Activated T-helper 1 cell treated with anti-CD3 and anti-CD28 coated beads, Interleukin-12 subunit alpha, Interleukin-12 subunit beta, Interleukin-2, Interleukin-4 antibody, amounts not matched to agents 30 ng/mL and 10 ng/mL and 1 ng/mL, durations not matched to agents 14 hours and 24 hours and 36 hours (primary cell): Measurements from ENCODE around the gene RHOH. TPM values are rescaled to one million over a fixed set of nuclear protein-coding genes. Genes with fewer than 3 reads are reported as not detected.
A peak's percentile ranks its signal among the peaks of the same experiment; 100 is the strongest.

Source experiments
- DNase-seq: peaks from one replicate; pipeline ENCODE4 v3.0.0; 2021; ENCODE audit warnings: low spot score
- H3K27ac Mint-ChIP-seq: one replicate; pipeline ENCODE4 v1.8.0; 2021; ENCODE audit warnings: mild to moderate bottlenecking, mixed read lengths
- H3K27me3 Mint-ChIP-seq: one replicate; pipeline ENCODE4 v1.8.0; 2022; ENCODE audit warnings: mild to moderate bottlenecking, moderate library complexity, mixed read lengths; ENCODE audit not compliant: insufficient read depth
- H3K36me3 Mint-ChIP-seq: one replicate; pipeline ENCODE4 v1.8.0; 2021; ENCODE audit warnings: low read depth, mixed read lengths
- H3K4me1 Mint-ChIP-seq: one replicate; pipeline ENCODE4 v1.8.0; 2021; ENCODE audit warnings: low read depth, mixed read lengths
- H3K4me3 Mint-ChIP-seq: one replicate; pipeline ENCODE4 v1.8.0; 2021; ENCODE audit warnings: mild to moderate bottlenecking, moderate library complexity, mixed read lengths
- H3K9me3 Mint-ChIP-seq: one replicate; pipeline ENCODE4 v1.8.0; 2021; ENCODE audit warnings: mixed read lengths
- intact Hi-C: fragments of 100-400 bp; cut with micrococcal nuclease; formaldehyde crosslinking; loops from one replicate; pipeline ENCODE4 v1.15.1; 2024
- total RNA-seq: library from RNA; stranded (reverse); gene quantifications from 2 replicates; pipeline ENCODE4 v1.2.3, GENCODE V29; 2022

Gene RHOH
- total RNA-seq, 1 donor from 2014 or later: 105 TPM

DNA sequence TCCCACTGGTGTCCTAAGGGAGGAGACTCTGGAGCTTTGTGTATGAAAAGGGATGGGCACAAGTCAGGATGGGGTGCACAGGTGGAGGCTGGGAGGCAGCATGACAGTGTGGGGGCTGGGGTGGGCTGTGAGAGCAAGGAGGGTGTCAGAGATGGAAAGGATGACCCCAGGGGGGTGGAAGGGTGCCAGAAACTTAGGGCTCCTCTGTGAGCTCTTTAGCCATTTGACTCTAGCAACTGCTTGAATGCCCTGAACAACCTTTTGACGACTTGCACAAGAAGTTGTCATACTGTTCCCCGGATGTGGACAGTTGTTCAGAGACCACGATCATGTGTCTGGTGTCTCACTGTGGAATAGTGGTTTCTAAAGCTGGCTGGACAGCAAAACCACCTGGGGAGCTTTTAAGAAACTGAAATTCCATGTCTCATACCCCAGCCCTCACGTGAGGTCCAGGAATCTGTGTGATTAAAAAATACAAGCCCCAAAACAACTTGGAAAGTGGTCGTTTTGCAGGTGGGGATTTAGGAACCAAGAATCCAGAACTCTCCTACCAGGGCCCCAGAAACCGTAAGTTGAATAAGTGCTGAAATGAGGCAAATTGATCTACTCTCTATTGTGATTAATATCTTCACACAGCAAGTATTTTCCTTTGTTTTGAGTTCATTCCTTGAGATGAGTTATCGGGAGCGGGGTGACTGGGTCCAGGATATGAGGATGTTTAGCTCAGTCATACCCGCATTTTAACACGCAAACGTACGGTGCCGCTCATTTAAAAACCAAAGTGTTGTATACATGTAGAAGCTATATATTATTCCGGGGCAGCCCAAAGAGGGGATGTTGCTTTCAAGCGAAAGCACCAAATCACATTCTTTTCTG is 3.4 kb downstream of the RHOH start:
- H3K4me1 Mint-ChIP-seq: peaks cover 60% of the 10 kb centered on the region
- intact Hi-C loops: loop anchor here (1.0 to 10.0 kb wide), 15 partner anchors 8 to 1885 kb away; partner anchors contain the start of genes RBM47 and UBE2K
- peak overlapping the region; percentile 97 for H3K27ac Mint-ChIP-seq
- H3K9me3 Mint-ChIP-seq: peaks cover 5% of the 10 kb centered on the region
- H3K27me3 Mint-ChIP-seq: no peaks in the 10 kb centered on the region
- peaks cover 50% of the 10 kb centered on the region for H3K36me3 Mint-ChIP-seq
- peak; percentile 76 for DNase-seq
- peak overlapping the region; percentile 95 for H3K4me3 Mint-ChIP-seq

DNA sequence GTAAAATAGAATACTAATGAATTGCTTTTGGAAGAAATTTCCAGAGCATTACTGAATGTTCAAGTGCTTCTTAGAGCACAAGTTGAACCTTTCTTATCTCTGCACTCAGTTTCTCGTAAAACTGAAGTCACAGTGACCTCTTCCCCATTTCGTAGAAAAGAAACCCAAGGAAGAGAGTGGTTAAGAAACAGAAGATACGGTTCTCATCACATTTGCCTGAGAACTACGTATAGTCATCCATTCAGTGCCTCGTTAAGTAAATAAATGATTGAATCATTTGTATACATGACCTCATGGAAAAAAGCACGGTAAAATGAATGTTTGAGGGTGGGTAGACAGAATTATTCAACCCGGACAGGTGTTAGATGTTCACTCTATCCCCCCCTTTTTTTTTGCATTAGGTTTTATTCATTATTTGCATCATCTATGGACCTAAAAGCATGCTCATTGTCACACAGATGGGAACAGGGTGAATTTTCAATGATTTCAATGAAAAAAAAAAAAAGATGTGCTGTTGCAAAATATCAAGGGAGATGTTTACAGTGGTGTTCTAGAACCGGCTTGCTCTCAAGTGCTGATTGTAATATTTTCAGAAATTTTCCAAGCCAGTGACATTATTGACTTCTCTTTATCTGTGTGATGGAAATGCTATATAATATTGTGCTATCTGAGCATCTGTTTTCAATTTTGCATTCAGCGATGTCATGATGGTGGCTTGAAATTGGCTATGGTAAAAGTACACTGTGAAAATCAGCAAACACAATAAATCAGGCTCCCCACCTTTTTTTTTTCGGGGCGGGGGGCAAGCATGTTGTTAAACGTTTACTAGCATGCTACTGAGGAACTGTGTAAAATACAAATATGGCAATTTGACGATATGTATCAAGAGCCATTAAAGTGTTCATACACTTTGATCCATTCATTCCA is 4.3 kb downstream of the RHOH start:
- Mint-ChIP-seq H3K36me3 (peaks cover 58% of the 10 kb centered on the region), H3K4me1 (peaks cover 60% of the 10 kb centered on the region), H3K27me3 (no peaks in the 10 kb centered on the region), H3K9me3 (no peaks in the 10 kb centered on the region), H3K27ac (peak overlapping the region; percentile 97), H3K4me3 (peak overlapping the region; percentile 95)
- intact Hi-C loops: loop anchor here (1.0 to 10.0 kb wide), 16 partner anchors 7 to 1886 kb away; partner anchors contain the start of genes RBM47 and UBE2K
- no peak for DNase-seq

DNA sequence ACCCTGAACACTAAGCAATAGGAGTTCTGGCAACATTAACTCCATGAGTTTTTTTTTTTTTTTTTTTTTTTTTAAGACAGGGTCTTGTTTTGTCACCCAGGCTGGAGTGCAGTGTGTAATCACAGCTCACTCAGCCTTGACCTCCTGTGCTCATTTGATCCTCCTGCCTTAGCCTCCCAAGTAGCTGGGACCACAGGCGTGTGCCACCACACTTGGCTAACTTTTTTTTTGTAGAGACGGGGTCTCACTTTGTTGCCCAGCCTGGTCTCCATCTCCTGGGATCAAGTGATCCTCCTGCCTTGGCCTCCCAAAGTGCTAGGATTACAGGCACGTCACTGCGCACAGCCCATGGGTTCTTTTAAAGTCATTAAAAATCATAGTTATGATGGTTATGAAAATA is 5.1 kb downstream of the RHOH start:
- peaks cover 59% of the 10 kb centered on the region for H3K36me3 Mint-ChIP-seq
- no peaks in the 10 kb centered on the region for H3K9me3 Mint-ChIP-seq
- intact Hi-C loops: loop anchor here (1.0 to 10.0 kb wide), 10 partner anchors 15 to 1887 kb away; partner anchors contain the start of genes RBM47 and UBE2K
- H3K4me1 Mint-ChIP-seq: peaks cover 60% of the 10 kb centered on the region
- H3K27ac Mint-ChIP-seq: peak overlapping the region; percentile 97
- H3K27me3 Mint-ChIP-seq: no peaks in the 10 kb centered on the region
- DNase-seq: no peak
- H3K4me3 Mint-ChIP-seq: peak overlapping the region; percentile 95

DNA sequence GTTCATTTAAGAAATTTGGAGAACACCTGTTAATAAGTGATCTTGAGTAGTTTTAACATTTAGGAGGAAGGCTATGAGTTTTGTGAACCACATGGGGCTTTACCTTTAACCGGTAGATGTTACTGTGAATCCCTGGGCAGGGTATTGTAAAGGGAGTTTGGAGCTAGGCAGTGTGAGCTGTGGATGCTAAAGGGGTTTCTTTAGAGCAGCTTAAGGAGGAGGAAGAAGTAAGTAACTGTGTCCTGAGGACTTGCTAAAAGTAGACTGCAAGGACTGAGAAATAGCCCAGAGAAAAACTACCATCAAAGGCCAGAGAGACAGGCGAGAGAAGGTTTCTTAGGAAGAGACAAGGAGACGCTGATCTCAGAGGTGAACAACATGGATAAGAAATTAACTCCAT is 5.6 kb downstream of the RHOH start:
- DNase-seq: no peak
- H3K27me3 Mint-ChIP-seq: no peaks in the 10 kb centered on the region
- no peaks in the 10 kb centered on the region for H3K9me3 Mint-ChIP-seq
- peak overlapping the region; percentile 97 for H3K27ac Mint-ChIP-seq
- peaks cover 66% of the 10 kb centered on the region for H3K4me1 Mint-ChIP-seq
- peaks cover 63% of the 10 kb centered on the region for H3K36me3 Mint-ChIP-seq
- intact Hi-C loops: loop anchor here (5.0 to 10.0 kb wide), 6 partner anchors 425 to 1888 kb away; partner anchors contain the start of genes RBM47 and UBE2K
- H3K4me3 Mint-ChIP-seq: peak overlapping the region; percentile 95

DNA sequence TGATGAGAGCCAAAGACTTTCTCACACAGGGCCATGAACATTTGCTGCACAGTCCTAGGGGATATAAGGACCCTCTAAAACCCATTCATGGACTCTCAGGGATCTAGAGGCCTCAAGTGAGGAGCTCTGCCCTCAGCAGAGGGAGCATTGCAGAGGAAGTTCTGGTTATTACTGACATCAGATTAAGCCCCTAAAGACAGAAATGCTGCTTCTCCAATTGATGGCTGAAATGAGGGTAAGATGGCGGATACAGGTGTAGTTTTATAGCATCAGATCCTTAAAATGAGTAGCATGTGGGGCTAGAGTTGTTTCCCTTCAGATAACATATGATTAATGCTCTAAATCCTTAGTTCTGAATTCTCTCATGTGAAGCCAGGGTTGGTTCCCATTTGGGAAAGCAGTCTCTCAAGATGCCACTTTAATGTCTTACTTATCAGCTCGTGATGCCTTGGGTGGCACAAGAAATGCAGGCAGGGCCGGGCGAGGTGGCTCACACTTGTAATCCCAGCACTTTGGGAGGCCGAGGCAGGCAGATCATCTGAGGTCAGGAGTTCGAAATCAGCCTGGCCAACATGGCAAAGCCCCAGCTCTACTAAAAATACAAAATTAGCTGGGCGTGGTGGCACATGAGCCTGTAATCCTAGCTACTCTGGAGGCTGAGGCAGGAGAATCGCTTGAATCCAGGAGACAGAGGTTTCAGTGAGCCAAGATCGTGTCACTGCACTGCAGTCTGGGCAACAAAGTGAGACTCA is 7.9 kb downstream of the RHOH start:
- no peak for DNase-seq
- Mint-ChIP-seq H3K27ac (peak overlapping the region; percentile 97), H3K9me3 (no peaks in the 10 kb centered on the region), H3K36me3 (peaks cover 54% of the 10 kb centered on the region), H3K27me3 (no peaks in the 10 kb centered on the region), H3K4me3 (peak overlapping the region; percentile 95), H3K4me1 (peaks cover 82% of the 10 kb centered on the region)
- intact Hi-C loops: loop anchor here (1.0 to 10.0 kb wide), 8 partner anchors 9 to 1890 kb away; partner anchors contain the start of genes RBM47 and UBE2K

DNA sequence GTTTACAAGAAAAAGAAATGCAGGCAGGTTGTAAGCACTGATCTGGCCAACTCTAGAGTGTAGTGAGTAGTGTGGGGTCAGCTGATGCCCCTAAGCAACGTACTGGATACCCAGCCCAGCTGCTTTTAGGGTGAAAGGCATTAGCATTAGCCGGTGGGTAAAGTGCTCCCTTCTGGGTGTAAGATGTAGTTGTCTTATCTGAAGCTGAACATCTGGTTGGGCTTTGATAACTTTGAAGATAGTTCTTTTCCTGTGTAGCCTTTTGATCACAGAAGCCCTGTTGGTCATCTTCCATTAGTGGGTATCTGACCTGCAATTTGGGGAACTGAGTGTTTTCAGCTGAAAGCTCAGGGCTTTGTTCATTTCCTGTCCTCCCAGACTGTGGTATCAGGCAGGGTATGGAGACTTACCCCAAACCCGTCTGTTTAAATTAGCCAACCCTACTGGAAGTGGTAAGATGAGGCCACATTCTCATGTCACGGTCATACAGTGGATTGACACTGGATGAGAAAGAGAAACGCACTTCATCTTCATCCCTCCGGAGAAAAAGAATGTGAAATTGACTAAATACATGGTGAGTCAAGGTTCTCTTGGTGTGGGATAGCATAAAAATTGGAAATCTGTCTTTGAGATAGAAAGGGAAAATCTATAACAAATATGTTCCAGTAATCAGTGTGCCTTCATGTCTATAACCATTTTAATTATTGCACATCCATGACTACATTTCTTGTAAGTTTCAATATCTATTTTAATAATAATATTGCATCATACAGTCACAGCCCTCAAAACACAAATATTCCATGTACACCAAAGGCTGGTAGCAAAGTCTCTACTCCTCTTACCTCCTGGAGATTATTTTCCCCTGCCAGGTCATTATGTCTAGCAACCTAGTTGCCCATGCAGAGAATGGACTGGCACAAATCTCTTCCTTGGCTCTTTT is 8.7 kb downstream of the RHOH start:
- peaks cover 82% of the 10 kb centered on the region for H3K4me1 Mint-ChIP-seq
- H3K9me3 Mint-ChIP-seq: no peaks in the 10 kb centered on the region
- H3K27ac Mint-ChIP-seq: peak overlapping the region; percentile 97
- intact Hi-C loops: loop anchor here (1.0 to 10.0 kb wide), 4 partner anchors 8 to 1891 kb away; no protein-coding TSS in a partner anchor
- DNase-seq: no peak
- peaks cover 57% of the 10 kb centered on the region for H3K36me3 Mint-ChIP-seq
- peak overlapping the region; percentile 95 for H3K4me3 Mint-ChIP-seq
- H3K27me3 Mint-ChIP-seq: no peaks in the 10 kb centered on the region

DNA sequence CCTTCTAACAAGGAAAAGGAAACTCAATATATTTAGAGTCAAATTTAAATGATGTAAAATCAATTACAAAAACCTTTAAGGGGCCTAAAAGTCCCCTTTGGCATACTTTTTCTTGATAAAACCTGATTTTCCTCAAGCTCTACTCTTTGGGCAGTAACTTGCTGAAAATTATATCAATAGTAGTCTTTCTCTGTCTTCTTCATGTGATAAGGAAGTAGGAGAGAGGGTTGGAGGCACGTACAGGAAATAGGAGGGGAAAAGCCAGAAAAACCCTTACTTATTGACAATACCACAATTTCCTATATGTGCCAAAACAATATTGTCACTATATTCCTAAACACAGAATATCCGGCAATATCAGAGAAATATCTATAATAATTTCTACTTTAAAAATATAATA is 9.6 kb downstream of the RHOH start:
- Mint-ChIP-seq H3K4me1 (peaks cover 83% of the 10 kb centered on the region), H3K27ac (peak overlapping the region; percentile 97), H3K4me3 (peak overlapping the region; percentile 95), H3K27me3 (no peaks in the 10 kb centered on the region), H3K36me3 (peaks cover 54% of the 10 kb centered on the region), H3K9me3 (no peaks in the 10 kb centered on the region)
- no peak for DNase-seq
- intact Hi-C loops: loop anchor here (1.0 to 10.0 kb wide), 2 partner anchors 103 to 1892 kb away; no protein-coding TSS in a partner anchor

DNA sequence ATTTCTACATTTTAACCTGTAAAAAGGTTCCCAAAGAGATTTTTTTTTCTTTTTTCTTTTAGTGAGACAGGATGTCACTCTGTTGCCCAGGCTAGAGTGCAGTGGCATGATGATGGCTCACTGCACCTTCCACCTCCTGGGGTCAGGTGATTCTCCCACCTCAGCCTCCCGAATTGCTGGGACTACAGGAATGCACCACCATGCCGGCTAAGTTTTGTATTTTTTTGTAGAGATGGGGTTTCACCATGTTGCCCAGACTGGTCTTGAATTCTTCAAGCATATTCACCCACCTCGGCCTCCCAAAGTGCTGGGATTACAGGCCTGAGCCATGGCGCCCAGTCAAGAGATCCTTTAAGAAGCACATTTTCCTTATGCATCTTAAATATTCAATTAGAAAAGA is 12.6 kb downstream of the RHOH start:
- H3K36me3 Mint-ChIP-seq: peaks cover 63% of the 10 kb centered on the region
- peak overlapping the region; percentile 84 for H3K27ac Mint-ChIP-seq
- no peaks in the 10 kb centered on the region for H3K9me3 Mint-ChIP-seq
- no peaks in the 10 kb centered on the region for H3K27me3 Mint-ChIP-seq
- peaks cover 91% of the 10 kb centered on the region for H3K4me1 Mint-ChIP-seq
- H3K4me3 Mint-ChIP-seq: peak overlapping the region; percentile 77
- DNase-seq: no peak
- intact Hi-C loops: loop anchor here (1.0 to 10.0 kb wide), 2 partner anchors 9 to 1895 kb away; no protein-coding TSS in a partner anchor

DNA sequence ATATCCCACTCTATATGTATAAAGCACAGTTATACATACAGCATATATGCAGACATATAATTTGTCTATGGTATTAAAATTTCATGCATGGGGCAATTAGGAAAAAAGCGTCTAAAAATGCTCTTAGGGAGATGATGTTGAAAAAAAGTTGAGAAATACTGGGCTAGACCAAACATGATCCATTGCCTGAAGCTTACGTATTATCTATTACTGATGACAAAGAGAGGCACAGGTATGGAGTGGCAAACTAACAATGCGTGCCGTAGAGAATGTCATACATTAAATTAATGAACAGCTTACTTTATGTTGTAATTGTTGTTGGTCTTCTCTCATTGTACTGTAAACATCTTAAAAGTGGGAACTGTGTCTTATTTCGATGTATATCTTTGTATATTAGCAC is 13.9 kb downstream of the RHOH start:
- H3K9me3 Mint-ChIP-seq: no peaks in the 10 kb centered on the region
- H3K27ac Mint-ChIP-seq: peak overlapping the region; percentile 38
- intact Hi-C loops: no loop called here
- peaks cover 66% of the 10 kb centered on the region for H3K36me3 Mint-ChIP-seq
- H3K4me1 Mint-ChIP-seq: peaks cover 90% of the 10 kb centered on the region
- H3K27me3 Mint-ChIP-seq: no peaks in the 10 kb centered on the region
- peak overlapping the region; percentile 13 for H3K4me3 Mint-ChIP-seq
- no peak for DNase-seq

DNA sequence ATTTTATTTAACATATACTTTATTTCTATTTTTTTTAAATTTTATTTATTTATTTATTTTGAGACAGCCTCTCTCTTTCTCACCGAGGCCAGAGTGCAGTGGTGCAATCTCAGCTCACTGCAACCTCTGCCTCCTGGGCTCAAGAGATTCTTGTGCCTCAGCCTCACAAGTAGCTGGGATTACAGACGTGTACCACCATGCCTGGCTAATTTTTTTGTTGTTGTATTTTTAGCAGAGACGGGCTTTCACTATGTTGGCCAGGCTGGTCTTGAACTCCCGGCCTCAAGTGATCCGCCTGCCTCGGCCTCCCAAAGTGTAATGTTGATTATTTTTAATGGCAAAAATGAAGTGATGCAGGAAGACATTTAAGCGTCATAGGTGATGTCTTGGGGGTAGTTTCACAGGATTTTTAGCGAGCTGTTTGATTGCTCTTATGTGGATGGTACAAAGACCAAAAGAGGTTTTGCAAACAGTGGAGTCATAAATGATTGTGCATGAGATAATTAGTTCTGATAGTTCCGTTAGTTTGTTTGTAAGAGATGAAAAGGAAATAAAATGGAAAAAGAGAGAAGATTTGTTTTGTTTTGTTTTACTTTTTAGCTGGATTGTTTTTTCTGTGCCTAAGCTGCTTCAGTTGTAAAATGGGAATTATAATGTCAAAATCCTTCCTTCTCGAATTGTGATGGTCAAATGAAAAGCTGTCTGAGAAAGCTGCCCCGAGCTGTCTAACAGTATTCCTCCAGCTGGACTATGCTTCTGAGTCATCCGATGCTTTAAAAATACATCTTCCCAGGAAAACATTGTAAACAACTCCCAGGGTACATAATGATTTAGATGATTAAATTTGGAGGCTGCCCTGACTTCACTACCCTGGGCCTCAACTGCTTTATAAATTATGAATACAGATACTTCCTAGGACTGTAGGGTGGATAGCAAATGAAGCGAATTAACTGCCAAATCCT is 14.7 kb downstream of the RHOH start:
- Mint-ChIP-seq H3K27ac (peak overlapping the region; percentile 92), H3K27me3 (no peaks in the 10 kb centered on the region), H3K36me3 (peaks cover 64% of the 10 kb centered on the region), H3K9me3 (no peaks in the 10 kb centered on the region), H3K4me3 (peak overlapping the region; percentile 70), H3K4me1 (peaks cover 84% of the 10 kb centered on the region)
- intact Hi-C loops: no loop called here
- no peak for DNase-seq
